Thyroid gland (tissue), 4 donors: ENCODE results near the gene MSMP.

ENCODE experiments used
- CTCF ChIP-seq, 6 experiments: fragments of 200-600 bp in 3 of 6; fragments of 450-650 bp in 3 of 6; sonication (generic) in 3 of 6; IDR thresholded peaks; one replicate each; pipeline ENCODE4 v1.5.1; 2016 to 2019; ENCODE audit warnings: antibody characterized with exemption in 6 of 6, mild to moderate bottlenecking in 2 of 6, inconsistent platforms in 1 of 6, moderate library complexity in 1 of 6
- POLR2A ChIP-seq, 2 donors: fragments of 450-650 bp; IDR thresholded peaks; one replicate each; pipeline ENCODE4 v1.6.1; 2017; ENCODE audit warnings: antibody characterized with exemption in 2 of 2, mild to moderate bottlenecking in 2 of 2, moderate library complexity in 1 of 2

GRCh38 chr9:35712762-35713400 is 41.2 kb downstream of the MSMP start:
- TF ChIP-seq POLR2A (IDR thresholded peaks at IDR 0.05) (no peak), CTCF (IDR thresholded peaks at IDR 0.05) (no peak)
